Peyer's patch (tissue), 4 donors: ENCODE results near the gene KLF2. TPM values are rescaled to one million over a fixed set of nuclear protein-coding genes. Genes with fewer than 3 reads are reported as not detected.
"Not testable (repeated sequence)": the region's sequence is repeated elsewhere in the genome, so short reads cannot be mapped to it uniquely, and the experiment has no call there.

Experiments
- DNase-seq, 3 donors: peaks; one replicate each; pipeline ENCODE4 v3.0.0-alpha.2; 2017 to 2019
- H3K27ac ChIP-seq, 4 donors: fragments of 200-600 bp; sonication (generic); one replicate each; pipeline ENCODE4 v1.5.1; 2016 to 2019
- H3K27me3 ChIP-seq, 2 donors: fragments of 200-600 bp; sonication (generic); one replicate each; pipeline ENCODE4 v1.5.1; 2019
- H3K36me3 ChIP-seq, 3 donors: fragments of 200-600 bp; sonication (generic); one replicate each; pipeline ENCODE4 v1.5.1; 2016 to 2019
- H3K4me1 ChIP-seq, 4 donors: fragments of 200-600 bp; sonication (generic); one replicate each; pipeline ENCODE4 v1.5.1; 2016 to 2019
- H3K4me3 ChIP-seq, 4 donors: fragments of 200-600 bp; sonication (generic); 1 replicate in 3 of 4; 2 replicates in 1 of 4; pipeline ENCODE4 v1.5.1; 2016 to 2019; ENCODE audit warnings: mild to moderate bottlenecking in 1 of 4
- H3K9me3 ChIP-seq, 4 donors: fragments of 200-600 bp; sonication (generic); one replicate each; pipeline ENCODE4 v1.5.1; 2016 to 2019; ENCODE audit warnings: mild to moderate bottlenecking in 1 of 4
- POLR2A ChIP-seq, 2 donors: fragments of 450-650 bp; IDR thresholded peaks; one replicate each; pipeline ENCODE4 v1.5.1; 2017; ENCODE audit warnings: antibody characterized with exemption in 2 of 2, mild to moderate bottlenecking in 2 of 2, moderate library complexity in 2 of 2
- total RNA-seq, 4 donors: library from RNA; depleted of rRNA; stranded (reverse); fragments of >200 nt; gene quantifications; one replicate each; pipeline ENCODE4 v1.1.0, GENCODE V29; 2016
- TF ChIP-seq, protein P1 (sequence below), 6 experiments: fragments of 450-650 bp in 4 of 6; fragments of 200-600 bp in 2 of 6; sonication (generic) in 1 of 6; IDR thresholded peaks; one replicate each; pipeline ENCODE4 v1.5.1; 2017 to 2019; ENCODE audit warnings: antibody characterized with exemption in 6 of 6, mild to moderate bottlenecking in 3 of 6, moderate library complexity in 1 of 6

KLF2 gene
- total RNA-seq, 4 donors from 2014 or later, result 12.1 to 129 (median 37.2) TPM

DNA sequence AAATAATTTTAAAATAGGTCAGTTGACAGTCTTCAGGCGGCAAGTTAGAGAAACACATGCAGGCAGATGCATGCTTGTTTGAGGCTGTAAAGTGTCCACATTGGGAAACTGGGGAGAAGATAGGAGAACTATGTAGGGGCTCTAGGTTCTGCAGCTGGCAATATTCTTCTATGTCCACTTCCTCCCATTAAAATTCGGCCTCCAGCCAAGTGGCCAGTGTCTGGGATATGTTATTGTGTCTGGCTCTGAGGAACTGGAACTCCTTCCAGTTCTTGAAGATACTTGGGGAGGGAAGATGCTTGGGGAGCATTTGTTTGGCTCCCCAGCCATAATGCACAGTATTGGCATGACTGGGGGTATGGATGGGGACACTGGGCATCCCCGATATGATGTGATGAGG lies 20.9 kb upstream of the KLF2 start:
- Histone ChIP-seq H3K36me3 (no peaks in the 10 kb centered on the region), H3K9me3 (no peaks in the 10 kb centered on the region), H3K4me3 (no peak overlapping the region), H3K27ac (no peak overlapping the region), H3K27me3 (no peaks in the 10 kb centered on the region), H3K4me1 (no peaks in the 10 kb centered on the region)
- TF ChIP-seq, protein P1, sequence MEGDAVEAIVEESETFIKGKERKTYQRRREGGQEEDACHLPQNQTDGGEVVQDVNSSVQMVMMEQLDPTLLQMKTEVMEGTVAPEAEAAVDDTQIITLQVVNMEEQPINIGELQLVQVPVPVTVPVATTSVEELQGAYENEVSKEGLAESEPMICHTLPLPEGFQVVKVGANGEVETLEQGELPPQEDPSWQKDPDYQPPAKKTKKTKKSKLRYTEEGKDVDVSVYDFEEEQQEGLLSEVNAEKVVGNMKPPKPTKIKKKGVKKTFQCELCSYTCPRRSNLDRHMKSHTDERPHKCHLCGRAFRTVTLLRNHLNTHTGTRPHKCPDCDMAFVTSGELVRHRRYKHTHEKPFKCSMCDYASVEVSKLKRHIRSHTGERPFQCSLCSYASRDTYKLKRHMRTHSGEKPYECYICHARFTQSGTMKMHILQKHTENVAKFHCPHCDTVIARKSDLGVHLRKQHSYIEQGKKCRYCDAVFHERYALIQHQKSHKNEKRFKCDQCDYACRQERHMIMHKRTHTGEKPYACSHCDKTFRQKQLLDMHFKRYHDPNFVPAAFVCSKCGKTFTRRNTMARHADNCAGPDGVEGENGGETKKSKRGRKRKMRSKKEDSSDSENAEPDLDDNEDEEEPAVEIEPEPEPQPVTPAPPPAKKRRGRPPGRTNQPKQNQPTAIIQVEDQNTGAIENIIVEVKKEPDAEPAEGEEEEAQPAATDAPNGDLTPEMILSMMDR (IDR thresholded peaks at IDR 0.05), result no peak
- TF ChIP-seq POLR2A (IDR thresholded peaks at IDR 0.05), result no peak
- DNase-seq, result no peak

DNA sequence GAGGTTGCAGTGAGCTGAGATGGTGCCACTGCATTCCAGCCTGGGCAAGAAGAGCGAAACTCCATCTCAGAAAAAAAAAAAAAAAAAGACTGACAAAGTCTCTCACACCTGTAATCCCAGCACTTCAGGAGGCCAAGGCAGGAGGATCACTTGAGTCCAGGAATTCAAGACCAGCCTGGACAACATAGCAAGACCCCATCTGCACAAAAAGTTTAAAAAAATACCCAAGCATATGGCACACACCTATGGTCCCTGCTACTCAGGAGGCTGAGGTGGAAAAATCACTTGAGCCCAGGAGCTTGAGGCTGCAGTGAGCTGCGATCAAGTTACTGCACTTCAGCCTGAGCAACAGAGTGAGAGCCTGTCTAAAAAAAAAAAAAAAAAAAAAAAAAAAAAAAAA lies 20.1 kb upstream of the KLF2 start:
- not testable (repeated sequence) for H3K27ac ChIP-seq, H3K9me3 ChIP-seq, H3K4me3 ChIP-seq, H3K4me1 ChIP-seq, H3K27me3 ChIP-seq, H3K36me3 ChIP-seq, DNase-seq

DNA sequence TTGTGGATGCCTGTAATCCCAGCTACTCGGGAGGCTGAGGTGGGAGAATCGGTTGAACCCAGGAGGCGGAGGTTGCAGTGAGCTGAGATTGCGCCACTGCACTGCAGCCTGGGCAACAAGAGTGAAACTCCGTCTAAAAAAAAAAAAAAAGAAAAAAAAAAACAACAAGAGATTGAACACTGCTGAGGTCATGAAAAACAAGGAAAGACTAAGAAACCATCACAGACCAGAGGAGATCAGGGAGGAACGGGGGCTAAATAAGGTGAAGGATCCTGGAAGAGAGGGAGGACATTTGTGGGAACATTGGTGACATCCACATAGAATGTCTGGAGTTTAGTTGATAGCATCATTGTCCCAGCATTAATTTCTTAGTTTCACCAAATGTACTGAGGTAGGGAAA lies 19.6 kb upstream of the KLF2 start:
- DNase-seq, H3K27me3 ChIP-seq, H3K36me3 ChIP-seq, H3K4me1 ChIP-seq, H3K9me3 ChIP-seq, H3K27ac ChIP-seq, H3K4me3 ChIP-seq: not testable (repeated sequence)

DNA sequence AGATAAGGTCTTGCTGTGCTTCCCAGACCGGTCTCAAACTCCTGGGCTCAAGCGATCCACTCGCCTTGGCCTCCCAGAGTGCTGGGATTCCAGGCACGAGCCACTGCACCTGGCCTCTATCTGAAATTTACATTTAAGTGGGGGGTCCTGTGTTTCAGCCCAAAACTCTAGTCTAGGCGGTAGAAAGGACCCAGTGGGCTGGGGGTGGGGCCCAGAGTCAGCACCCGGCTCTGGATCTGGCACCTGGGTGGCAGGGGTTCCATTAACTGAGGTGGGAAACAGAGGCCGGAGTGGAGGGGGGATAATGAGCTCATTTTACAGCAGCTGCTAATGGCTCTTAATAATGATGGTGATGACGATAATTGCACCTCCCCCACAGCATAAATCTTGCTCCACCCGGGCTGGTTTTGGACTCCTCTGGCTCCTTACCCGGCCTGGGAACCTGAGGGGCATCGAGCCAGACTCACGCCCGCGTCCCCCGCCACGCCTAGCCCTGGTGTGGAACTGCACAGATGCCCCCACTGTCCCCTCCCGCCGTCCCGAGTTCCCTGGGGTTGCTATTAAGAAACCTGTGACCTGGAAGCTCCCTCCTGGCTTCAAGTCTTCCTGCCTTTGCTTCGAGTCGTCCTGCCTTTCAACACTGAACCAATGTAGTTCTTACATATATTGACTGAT lies 17.8 kb upstream of the KLF2 start:
- TF ChIP-seq POLR2A (IDR thresholded peaks at IDR 0.05), result no peak
- TF ChIP-seq, protein P1 (IDR thresholded peaks at IDR 0.05), result no peak
- DNase-seq, result no peak
- Histone ChIP-seq H3K4me3 (no peak overlapping the region), H3K4me1 (no peaks in the 10 kb centered on the region), H3K27me3 (no peaks in the 10 kb centered on the region), H3K36me3 (no peaks in the 10 kb centered on the region), H3K27ac (no peak overlapping the region), H3K9me3 (no peaks in the 10 kb centered on the region)

DNA sequence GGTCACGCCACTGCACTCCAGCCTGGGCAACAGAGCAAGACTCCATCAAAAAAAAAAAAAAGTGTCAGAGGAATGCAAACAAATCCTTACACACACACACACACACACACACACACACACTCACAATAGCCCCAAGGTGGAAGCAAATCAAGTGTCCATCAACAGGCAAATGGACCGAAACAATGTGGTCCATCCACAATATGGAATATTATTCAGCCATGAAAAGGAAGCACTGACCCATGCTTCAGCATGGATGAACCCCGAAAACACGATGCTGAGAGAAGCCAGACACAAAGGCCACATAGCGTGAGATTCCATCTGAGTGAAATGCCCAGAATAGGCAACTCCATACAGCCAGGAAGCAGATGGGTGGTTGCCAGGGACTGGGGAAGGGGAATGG lies 16.5 kb upstream of the KLF2 start:
- Histone ChIP-seq H3K4me1 (no peaks in the 10 kb centered on the region), H3K9me3 (no peaks in the 10 kb centered on the region), H3K4me3 (no peak overlapping the region), H3K36me3 (no peaks in the 10 kb centered on the region), H3K27ac (no peak overlapping the region), H3K27me3 (no peaks in the 10 kb centered on the region)
- TF ChIP-seq, protein P1 (IDR thresholded peaks at IDR 0.05), result no peak
- TF ChIP-seq POLR2A (IDR thresholded peaks at IDR 0.05), result no peak
- no peak for DNase-seq

DNA sequence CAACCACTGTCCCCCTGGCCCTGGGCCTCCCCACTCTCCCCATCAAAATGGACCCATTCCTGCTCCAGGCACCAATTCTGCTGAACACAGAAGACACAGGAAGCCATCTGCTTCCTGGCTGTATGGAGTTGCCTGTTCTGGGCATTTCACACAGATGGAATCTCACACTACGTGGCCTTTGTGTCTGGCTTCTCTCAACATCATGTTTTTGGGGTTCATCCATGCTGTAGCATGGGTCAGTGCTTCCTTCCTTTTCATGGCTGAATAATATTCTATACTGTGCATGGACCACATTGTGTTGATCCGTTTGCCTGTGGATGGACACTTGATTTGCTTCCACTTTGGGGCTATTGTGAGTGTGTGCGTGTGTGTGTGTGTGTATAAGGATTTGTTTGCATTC lies 15.0 kb upstream of the KLF2 start:
- DNase-seq, result no peak
- H3K27me3 ChIP-seq, result no peaks in the 10 kb centered on the region
- H3K4me3 ChIP-seq, result no peak overlapping the region
- no peaks in the 10 kb centered on the region for H3K4me1 ChIP-seq
- no peaks in the 10 kb centered on the region for H3K36me3 ChIP-seq
- H3K27ac ChIP-seq, result no peak overlapping the region
- no peaks in the 10 kb centered on the region for H3K9me3 ChIP-seq
- TF ChIP-seq, protein P1 (IDR thresholded peaks at IDR 0.05), result no peak
- TF ChIP-seq POLR2A (IDR thresholded peaks at IDR 0.05), result no peak
